GM19351 (cell line): Measurements from ENCODE around the gene GALR2.

ENCODE experiments used
- ATAC-seq: cut with Tn5 transposase; IDR thresholded peaks from one replicate; pipeline ENCODE4 v1.9.1; 2021; ENCODE audit warnings: mild to moderate bottlenecking, moderate library complexity; ENCODE audit not compliant: unreplicated experiment

Gene GALR2

GRCh38 chr17:76092526-76093413 is 18.2 kb downstream of the GALR2 start:
- no peak for ATAC-seq

- ATAC-seq, result no peak
Measured at GRCh38 chr17:76094046-76094445, 19.5 kb downstream of the GALR2 start.

GRCh38 chr17:76095943-76096342 is 21.4 kb downstream of the GALR2 start:
- ATAC-seq, result no peak

- ATAC-seq, result no peak
Measured at GRCh38 chr17:76097716-76098295, 23.2 kb downstream of the GALR2 start.

GRCh38 chr17:76102944-76103273 is 28.3 kb downstream of the GALR2 start:
- no peak for ATAC-seq

GRCh38 chr17:76103274-76104139 is 28.9 kb downstream of the GALR2 start, which contains the start of gene EXOC7:
TSS of gene EXOC7 (minus strand) at chr17:76103787. CDS start at chr17:76103692, 95 bp downstream.
- no peak for ATAC-seq

GRCh38 chr17:76104140-76104895 is 29.7 kb downstream of the GALR2 start:
- no peak for ATAC-seq

- no peak for ATAC-seq
Measured at GRCh38 chr17:76104896-76105231, 30.3 kb downstream of the GALR2 start.

GRCh38 chr17:76106703-76107102 is 32.1 kb downstream of the GALR2 start:
- no peak for ATAC-seq

- ATAC-seq, result no peak
Measured at GRCh38 chr17:76107509-76107908, 32.9 kb downstream of the GALR2 start.

- no peak for ATAC-seq
Measured at GRCh38 chr17:76111956-76112355, 37.4 kb downstream of the GALR2 start.

- no peak for ATAC-seq
Measured at GRCh38 chr17:76115138-76115754, 40.7 kb downstream of the GALR2 start.

- ATAC-seq, result no peak
Measured at GRCh38 chr17:76119409-76120371, 45.1 kb downstream of the GALR2 start.

- no peak for ATAC-seq
Measured at GRCh38 chr17:76120658-76121008, 46.1 kb downstream of the GALR2 start.

- ATAC-seq, result no peak
Measured at GRCh38 chr17:76121932-76122430, 47.4 kb downstream of the GALR2 start.

GRCh38 chr17:76122431-76123190 is 48.0 kb downstream of the GALR2 start:
- no peak for ATAC-seq

- ATAC-seq, result no peak
Measured at GRCh38 chr17:76123191-76123499, 48.6 kb downstream of the GALR2 start.

GRCh38 chr17:76123749-76124581 is 49.4 kb downstream of the GALR2 start:
- no peak for ATAC-seq
